Measurements from ENCODE around the gene ZSCAN10. TPM values are rescaled to one million over a fixed set of nuclear protein-coding genes. Genes with fewer than 3 reads are reported as not detected.

Gene ZSCAN10
- total and polyA plus RNA-seq, 9 of the 15 experiments (the other 6 are each of a cell fraction or from before 2014, with no cell fraction given), result 0.22 TPM; not detected in 8

GRCh38 chr16:3056336-3057180, 42.5 kb downstream of the ZSCAN10 start:
- no peak overlapping the region for H3K27ac ChIP-seq (ENCODE audit: extremely low read depth, low read depth, low read length)
- peaks cover 2% of the 10 kb centered on the region; the same call in 2 of the 3 replicates for H3K79me2 ChIP-seq (ENCODE audit: control insufficient read depth, insufficient read depth, low read length)
- ChIA-PET POLR2A (interaction anchor here (0.8 to 1.0 kb wide), 3 partner anchors 8 to 181 kb away, joined by 3 to 5 read pairs (median 4); no protein-coding TSS in a partner anchor), CTCF (ENCODE audit: low intra/inter-chr PET ratio) (no interaction called here)
- whole genome bisulfite sequencing (ENCODE audit: insufficient coverage, low coverage, missing lambda C conversion rate), result 54% methylated on average over 18 of the region's 19 CpGs
- FAIRE-seq (no peak), DNase-seq (ENCODE audit: extremely low read depth in 1 of 4, low spot score in 3 of 4) (peak in 1 of 4 experiments; percentile 37), ATAC-seq (no peak)
- intact Hi-C loops (cut with micrococcal nuclease), result loop anchor here (5.0 to 10.0 kb wide), 2 partner anchors 46 to 118 kb away; no protein-coding TSS in a partner anchor
- H4K20me1 ChIP-seq (replicated peaks; ENCODE audit: control insufficient read depth, insufficient read depth, low read length), result 0 out of 2 replicates have a peak, but pooled peaks cover 3% of the 10 kb centered on the region
- H3K4me3 ChIP-seq, result no peak overlapping the region
- H3K27me3 ChIP-seq (ENCODE audit: control insufficient read depth in 2 of 2, insufficient read depth in 2 of 2, low read length in 2 of 2), result peaks cover 0 to 1% of the 10 kb centered on the region in 2 experiments; a peak in 1 of 5 replicates
- H3K9me1 ChIP-seq (ENCODE audit: control insufficient read depth, insufficient read depth, low read length), result peaks cover 4% of the 10 kb centered on the region
- H3K9ac ChIP-seq (ENCODE audit: insufficient read depth in 1 of 2, low read depth in 2 of 2, low read length in 2 of 2), result no peak overlapping the region
- BruUV-seq (replicated peaks), result no TSS peak
- H3K36me3 ChIP-seq (ENCODE audit: control insufficient read depth, insufficient read depth, low read length), result no peaks in the 10 kb centered on the region
- H3K9me3 ChIP-seq (replicated peaks; ENCODE audit: control insufficient read depth, insufficient read depth, low read depth, low read length), result no peaks in the 10 kb centered on the region
- peaks cover 8 to 38% of the 10 kb centered on the region in 2 experiments for H3K4me1 ChIP-seq (replicated peaks in 1 of 2; ENCODE audit: control insufficient read depth in 2 of 2, insufficient read depth in 2 of 2, low read length in 2 of 2)
- in situ Hi-C loops (cut with MboI), result no loop called here
- H3K4me2 ChIP-seq (ENCODE audit: insufficient read depth, low read length), result no peak overlapping the region
- H2AFZ ChIP-seq (ENCODE audit: low read depth, low read length), result no peak overlapping the region
- no peak for TF ChIP-seq ZKSCAN3 (CRISPR knock-in tag; IDR thresholded peaks at IDR 0.05)
- TF ChIP-seq KDM4B (IDR thresholded peaks at IDR 0.05; ENCODE audit: borderline replicate concordance in 2 of 2, low read depth in 1 of 2), result no peak
- TF ChIP-seq, protein P1, sequence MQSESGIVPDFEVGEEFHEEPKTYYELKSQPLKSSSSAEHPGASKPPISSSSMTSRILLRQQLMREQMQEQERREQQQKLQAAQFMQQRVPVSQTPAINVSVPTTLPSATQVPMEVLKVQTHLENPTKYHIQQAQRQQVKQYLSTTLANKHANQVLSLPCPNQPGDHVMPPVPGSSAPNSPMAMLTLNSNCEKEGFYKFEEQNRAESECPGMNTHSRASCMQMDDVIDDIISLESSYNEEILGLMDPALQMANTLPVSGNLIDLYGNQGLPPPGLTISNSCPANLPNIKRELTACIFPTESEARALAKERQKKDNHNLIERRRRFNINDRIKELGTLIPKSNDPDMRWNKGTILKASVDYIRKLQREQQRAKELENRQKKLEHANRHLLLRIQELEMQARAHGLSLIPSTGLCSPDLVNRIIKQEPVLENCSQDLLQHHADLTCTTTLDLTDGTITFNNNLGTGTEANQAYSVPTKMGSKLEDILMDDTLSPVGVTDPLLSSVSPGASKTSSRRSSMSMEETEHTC (IDR thresholded peaks at IDR 0.05), result no peak
- TF ChIP-seq MYBL2 (IDR thresholded peaks at IDR 0.05; ENCODE audit: low read depth), result no peak
- TF ChIP-seq MYBL2 (CRISPR knock-in tag; IDR thresholded peaks at IDR 0.05; ENCODE audit: borderline replicate concordance), result no peak
- TF ChIP-seq ZNF239 (CRISPR knock-in tag; IDR thresholded peaks at IDR 0.05), result no peak
- no peak for TF ChIP-seq ZNF699 (CRISPR knock-in tag; IDR thresholded peaks at IDR 0.05; ENCODE audit: insufficient replicate concordance)
- TF ChIP-seq EGR1 (conservative IDR thresholded peaks at IDR 0.05), result no peak
- TF ChIP-seq ZFX (CRISPR knock-in tag; IDR thresholded peaks at IDR 0.05), result no peak
- TF ChIP-seq, protein P2, sequence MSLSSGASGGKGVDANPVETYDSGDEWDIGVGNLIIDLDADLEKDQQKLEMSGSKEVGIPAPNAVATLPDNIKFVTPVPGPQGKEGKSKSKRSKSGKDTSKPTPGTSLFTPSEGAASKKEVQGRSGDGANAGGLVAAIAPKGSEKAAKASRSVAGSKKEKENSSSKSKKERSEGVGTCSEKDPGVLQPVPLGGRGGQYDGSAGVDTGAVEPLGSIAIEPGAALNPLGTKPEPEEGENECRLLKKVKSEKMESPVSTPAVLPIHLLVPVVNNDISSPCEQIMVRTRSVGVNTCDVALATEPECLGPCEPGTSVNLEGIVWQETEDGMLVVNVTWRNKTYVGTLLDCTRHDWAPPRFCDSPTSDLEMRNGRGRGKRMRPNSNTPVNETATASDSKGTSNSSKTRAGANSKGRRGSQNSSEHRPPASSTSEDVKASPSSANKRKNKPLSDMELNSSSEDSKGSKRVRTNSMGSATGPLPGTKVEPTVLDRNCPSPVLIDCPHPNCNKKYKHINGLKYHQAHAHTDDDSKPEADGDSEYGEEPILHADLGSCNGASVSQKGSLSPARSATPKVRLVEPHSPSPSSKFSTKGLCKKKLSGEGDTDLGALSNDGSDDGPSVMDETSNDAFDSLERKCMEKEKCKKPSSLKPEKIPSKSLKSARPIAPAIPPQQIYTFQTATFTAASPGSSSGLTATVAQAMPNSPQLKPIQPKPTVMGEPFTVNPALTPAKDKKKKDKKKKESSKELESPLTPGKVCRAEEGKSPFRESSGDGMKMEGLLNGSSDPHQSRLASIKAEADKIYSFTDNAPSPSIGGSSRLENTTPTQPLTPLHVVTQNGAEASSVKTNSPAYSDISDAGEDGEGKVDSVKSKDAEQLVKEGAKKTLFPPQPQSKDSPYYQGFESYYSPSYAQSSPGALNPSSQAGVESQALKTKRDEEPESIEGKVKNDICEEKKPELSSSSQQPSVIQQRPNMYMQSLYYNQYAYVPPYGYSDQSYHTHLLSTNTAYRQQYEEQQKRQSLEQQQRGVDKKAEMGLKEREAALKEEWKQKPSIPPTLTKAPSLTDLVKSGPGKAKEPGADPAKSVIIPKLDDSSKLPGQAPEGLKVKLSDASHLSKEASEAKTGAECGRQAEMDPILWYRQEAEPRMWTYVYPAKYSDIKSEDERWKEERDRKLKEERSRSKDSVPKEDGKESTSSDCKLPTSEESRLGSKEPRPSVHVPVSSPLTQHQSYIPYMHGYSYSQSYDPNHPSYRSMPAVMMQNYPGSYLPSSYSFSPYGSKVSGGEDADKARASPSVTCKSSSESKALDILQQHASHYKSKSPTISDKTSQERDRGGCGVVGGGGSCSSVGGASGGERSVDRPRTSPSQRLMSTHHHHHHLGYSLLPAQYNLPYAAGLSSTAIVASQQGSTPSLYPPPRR (CRISPR knock-in tag; IDR thresholded peaks at IDR 0.05; ENCODE audit: borderline replicate concordance), result no peak
- no peak for TF ChIP-seq TCF15 (CRISPR knock-in tag; IDR thresholded peaks at IDR 0.05)
- TF ChIP-seq, protein P3, sequence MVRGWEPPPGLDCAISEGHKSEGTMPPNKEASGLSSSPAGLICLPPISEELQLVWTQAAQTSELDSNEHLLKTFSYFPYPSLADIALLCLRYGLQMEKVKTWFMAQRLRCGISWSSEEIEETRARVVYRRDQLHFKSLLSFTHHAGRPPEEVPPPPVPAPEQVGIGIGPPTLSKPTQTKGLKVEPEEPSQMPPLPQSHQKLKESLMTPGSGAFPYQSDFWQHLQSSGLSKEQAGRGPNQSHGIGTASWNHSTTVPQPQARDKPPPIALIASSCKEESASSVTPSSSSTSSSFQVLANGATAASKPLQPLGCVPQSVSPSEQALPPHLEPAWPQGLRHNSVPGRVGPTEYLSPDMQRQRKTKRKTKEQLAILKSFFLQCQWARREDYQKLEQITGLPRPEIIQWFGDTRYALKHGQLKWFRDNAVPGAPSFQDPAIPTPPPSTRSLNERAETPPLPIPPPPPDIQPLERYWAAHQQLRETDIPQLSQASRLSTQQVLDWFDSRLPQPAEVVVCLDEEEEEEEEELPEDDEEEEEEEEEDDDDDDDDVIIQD (CRISPR knock-in tag; IDR thresholded peaks at IDR 0.05), result no peak
